NT2/D1 (cell line): Measurements from ENCODE around the gene ATP1A2.

Experiments used
- SUZ12 ChIP-seq: IDR thresholded peaks from 2 replicates; pipeline ENCODE4 v1.6.1; 2011; ENCODE audit not compliant: insufficient read length, insufficient read depth; ENCODE audit errors: extremely low read depth
- YY1 ChIP-seq: IDR thresholded peaks from 2 replicates; pipeline ENCODE4 v1.6.1; 2011; ENCODE audit not compliant: insufficient read length, insufficient read depth
- ZNF274 ChIP-seq: IDR thresholded peaks from 2 replicates; pipeline ENCODE4 v1.6.1; 2011; ENCODE audit warnings: mild to moderate bottlenecking, low read depth, low read length

DNA sequence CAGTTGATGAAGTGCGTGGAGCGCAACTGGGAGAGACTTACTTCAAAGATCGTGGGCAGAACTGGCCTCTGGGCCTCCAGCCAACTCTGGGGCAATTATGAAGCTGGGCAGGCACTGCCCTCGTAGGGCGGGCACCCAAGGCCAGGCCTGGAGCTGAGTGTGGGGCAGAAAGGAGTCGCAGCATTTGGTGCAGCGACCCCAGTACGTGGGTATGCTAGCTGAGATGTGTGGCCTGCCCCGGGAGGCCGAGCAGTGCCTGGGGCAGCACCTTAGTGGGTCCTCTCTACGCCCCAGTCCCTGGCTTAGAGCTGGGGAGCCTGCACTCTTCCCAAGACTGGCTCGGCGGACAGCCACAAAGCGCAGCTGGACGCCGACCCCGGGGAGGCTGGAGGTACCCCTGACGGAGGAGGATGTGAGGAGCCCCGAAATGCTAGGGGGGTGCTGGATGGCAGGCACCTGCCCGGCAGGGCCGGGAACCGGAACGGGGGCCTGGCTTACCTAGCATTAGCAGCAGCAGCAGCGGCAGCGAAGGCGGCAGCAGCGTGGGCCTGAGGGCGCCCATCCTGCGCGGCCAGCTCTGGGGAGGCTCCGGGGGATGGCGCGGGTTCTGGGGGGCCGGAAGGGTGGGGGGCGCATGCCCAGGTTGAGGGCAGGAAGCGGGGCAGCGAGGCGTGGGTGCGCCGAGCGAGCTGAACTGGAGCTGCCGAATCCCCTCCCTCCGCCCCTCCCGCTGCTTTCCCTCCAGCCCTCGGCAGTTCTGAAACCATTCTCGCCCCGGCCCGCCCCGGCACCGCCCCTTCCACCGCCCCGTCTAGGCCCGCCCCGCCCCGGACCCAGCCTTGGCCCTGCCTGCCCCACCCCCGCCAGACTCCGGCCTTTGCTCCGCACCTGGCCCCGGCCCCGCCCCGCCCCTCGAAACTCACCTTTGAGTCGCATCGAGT is 17.4 kb upstream of the ATP1A2 start, which contains the start of gene IGSF8:
- TF ChIP-seq YY1 (no peak), ZNF274 (no peak), SUZ12 (no peak)
